ENCODE data around the gene APBA2.

GRCh38 chr15:29087521-29088285, 201.9 kb downstream of the APBA2 start:
- TF ChIP-seq CTCF (IDR thresholded peaks at IDR 0.05), result no peak
- TF ChIP-seq POLR2A (IDR thresholded peaks at IDR 0.05), result no peak
